GOT3 (cell line): ENCODE results near the gene KNOP1.
"Not testable (repeated sequence)": the region's sequence is repeated elsewhere in the genome, so short reads cannot be mapped to it uniquely, and the experiment has no call there.

Experiments used
- DNase-seq: peaks from one replicate; lab custom pipeline; 2025; ENCODE audit warnings: mixed read lengths; lab: John Stamatoyannopoulos, UW

Gene KNOP1

DNA sequence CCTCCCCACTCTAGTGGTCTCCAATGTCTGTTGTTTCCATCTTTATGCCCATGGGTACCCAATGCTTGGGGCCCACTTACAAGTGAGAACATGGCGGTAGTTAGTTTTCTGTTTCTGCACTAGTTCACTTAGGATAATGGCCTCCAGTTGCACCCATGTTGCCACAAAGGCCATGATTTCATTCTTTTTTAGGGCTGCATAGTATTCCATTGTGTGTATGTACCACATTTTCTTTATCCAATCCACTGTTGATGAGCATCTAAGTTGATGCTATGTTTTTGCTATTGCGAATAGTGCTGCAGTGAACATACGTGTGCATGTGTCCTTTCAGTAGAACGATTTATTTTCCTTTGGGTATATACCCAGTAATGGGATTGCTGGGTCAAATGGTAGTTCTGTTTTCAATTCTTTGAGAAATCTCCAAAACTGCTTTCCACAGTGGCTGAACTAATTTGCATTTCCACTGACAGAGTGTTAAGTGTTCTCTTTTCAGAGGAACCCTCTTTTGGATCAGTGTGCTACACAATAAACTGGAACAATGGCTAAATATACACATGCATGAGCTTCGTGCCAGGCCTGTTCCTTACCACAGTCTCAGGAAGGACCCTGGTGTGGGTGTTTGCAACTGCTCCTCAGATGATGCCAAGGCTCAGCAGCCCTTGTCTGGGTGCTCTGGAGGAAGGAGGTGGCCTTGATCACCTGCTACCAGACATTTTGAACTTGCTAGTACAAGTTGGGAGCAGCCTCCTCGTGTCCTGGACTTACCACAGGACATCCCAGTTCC, 34.4 kb downstream of the KNOP1 start:
- DNase-seq, result no peak

DNA sequence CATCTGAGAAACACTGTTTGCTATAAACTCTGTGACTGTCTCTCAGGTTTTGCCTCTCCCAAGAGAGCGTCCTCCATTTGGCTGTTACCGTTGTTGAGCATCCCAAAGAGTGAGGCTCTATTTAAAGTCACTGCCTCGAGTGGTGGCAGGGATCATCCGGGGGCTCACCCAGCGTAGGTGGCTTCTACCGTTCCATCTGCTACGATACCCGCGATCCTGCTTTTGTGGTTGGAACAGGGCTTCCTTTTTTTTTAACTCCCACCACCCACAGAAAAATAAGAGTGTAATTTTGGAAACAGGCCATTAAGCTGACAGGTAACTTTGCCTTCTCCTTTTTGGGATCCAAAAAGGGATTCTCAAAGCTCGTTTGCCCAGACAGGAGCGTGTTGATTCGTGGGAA, 36.4 kb downstream of the KNOP1 start:
- no peak for DNase-seq

DNA sequence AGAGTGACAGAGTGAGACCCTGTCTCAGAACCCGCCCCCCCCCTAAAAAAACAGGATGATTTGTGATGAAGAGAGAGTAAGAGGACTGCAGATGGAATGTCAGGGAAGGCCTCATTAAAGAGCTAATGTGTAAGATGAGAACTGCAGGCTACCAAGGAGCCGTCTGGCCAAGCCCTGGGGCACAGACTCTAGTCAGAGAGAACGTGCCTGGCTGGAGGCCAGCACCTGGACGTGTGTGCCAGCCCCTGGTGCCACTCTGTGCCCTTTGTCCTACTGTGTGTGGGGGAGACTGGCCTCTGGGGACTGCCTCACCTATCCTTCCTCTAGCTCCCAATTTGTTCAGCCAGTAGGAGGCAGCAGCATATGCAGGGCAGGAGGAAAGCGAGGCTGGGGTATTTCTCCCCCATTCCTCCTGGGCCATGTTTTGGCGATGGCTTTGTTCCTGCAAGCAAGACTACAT, 37.1 kb downstream of the KNOP1 start:
- DNase-seq, result no peak

DNA sequence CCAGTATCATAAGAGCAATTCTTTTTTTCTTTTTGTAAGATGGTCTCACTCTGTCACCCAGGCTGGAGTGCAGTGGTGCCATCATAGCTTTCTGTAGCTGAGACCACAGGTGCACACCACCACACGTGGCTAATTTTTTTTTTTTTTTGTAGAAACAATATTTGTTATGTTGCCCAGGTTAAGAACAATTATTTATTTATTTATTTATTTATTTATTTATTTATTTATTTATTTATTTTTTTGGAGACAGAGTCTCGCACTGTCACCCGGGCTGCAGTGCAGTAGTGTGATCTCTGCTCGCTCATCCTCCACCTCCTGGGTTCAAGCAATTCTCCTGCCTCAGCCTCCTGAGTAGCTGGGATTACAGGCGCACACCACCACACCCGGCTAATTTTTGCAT, 38.7 kb downstream of the KNOP1 start:
- not testable (repeated sequence) for DNase-seq

DNA sequence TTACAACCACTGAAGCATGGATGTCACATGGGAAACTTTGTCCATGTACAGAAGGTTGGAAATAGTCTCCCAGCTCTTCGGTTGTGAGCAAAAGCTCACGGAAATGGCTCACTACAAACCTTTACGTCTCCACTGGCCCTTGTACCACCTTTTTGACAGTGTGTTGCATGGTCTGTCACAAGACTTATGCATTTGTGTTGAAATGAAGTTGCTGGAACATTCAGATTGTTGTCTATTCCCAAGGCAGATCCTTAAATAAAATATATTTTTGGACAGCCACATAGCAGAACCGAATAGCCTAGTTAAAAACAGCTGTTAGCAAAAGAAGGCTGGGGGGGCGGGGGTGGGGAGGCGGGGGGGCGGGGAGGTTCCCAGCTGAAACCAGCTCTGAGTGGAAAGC, 39.2 kb downstream of the KNOP1 start:
- DNase-seq, result no peak

DNA sequence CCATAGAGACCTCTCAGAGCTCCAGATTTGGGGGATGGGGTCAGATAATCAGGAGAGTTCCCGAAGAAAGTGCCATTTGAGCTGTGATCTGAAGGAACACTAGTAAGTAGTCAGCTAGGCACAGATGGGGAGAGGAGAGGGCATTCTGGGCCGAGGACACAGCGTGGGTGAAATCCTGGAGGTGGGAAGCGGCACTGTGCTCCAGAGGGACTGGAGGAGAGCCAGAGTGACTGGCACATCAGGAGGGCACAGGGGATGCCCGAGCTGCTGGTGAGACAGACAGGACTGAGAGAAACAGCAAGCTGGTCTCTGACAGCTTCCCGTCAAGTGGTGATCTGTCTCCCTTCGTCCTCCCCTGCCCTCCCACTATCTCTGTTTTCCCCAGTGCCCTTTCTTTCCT, 40.6 kb downstream of the KNOP1 start:
- no peak for DNase-seq

DNA sequence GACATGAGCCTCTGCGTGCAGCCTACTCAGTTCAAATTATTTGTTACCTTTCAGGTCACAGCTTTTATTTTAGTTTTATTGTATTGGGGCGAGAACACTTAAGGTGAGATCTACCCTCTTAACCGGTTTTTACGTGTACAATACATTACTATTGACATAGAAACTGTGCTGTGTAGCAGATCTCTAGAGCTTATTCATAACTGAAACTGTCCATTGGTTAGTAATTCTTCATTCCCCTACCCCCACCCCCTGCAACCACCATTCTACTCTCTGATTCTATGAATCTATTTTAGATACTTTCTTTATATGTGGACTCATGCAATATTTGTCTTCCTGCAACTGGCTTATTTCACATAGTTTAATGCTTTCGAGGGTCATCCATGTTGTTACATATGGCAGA, 43.5 kb downstream of the KNOP1 start:
- no peak for DNase-seq

DNA sequence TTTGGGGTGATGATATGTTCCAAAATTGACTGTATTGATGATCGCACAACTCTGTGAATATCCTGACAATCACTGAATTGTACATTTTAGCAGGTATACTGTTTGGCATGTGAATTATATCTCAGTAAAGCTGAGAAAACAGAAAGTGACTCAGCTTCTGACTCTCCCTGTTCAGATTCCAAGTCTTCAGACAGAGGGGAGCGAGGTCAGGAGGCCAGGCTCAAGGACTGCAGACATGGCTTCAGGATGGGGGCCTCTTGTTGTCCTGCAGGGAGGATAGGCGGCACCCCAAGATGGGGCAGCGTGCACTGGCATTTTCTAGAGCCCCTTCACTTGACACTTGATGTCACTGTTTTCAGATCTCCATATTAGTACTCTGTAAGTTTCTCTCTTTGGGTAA, 45.6 kb downstream of the KNOP1 start:
- no peak for DNase-seq

DNA sequence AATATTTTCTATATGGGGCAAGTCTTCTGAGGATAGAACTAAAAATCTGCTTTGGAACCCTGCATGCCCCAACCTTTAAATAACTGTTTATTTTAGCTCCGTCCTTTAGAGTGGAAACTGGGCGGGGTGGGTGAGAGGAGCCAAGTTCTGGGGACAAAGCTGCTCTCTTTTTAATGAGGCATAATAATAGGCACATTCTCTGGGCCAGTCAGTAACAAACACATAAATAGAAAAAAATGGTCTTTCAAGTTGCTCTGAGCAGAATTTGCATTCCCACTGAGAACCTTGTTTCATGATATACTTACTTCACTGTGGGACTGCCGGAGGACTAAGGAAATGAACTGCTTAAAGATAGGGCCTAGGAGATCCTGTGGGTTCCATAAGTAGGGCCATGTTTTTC, 51.5 kb downstream of the KNOP1 start:
- DNase-seq, result no peak

DNA sequence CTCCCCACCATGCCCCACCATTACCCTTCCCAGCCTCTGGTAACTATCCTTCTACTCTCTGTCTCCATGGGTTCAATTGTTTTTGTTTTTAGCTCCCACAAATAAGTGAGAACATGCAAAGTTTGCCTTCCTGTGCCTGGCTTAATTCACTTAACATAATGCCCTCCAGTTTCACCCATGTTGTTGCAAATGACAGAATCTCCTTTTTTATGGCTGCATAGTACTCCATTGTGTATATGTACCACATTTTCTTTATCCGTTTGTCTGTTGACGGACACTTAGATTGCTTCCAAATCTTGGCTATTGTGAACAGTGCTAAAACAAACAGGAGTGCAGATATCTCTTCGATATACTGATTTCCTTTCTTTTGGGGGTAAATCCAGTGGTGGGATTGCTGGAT, 52.7 kb downstream of the KNOP1 start:
- DNase-seq, result not testable (repeated sequence)

DNA sequence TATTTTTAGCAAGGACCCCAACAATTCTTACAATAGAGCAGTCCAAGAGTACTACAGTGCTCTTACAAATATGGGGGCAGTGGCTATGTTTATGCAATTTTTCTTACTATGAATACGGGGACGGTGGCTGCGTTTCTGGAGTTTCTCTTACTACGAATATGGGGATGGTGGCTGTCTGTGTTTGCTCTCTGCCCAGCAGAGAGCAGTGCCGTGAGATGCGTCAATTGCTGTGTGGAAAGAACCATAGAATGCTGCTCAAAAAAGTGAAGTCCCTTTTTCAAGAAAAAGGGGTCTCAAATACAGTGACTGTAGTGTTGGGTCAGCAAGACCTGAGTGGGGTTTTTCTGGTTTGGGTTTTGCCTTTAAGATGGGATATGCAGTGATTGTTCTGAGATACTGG, 53.9 kb downstream of the KNOP1 start:
- DNase-seq, result no peak

DNA sequence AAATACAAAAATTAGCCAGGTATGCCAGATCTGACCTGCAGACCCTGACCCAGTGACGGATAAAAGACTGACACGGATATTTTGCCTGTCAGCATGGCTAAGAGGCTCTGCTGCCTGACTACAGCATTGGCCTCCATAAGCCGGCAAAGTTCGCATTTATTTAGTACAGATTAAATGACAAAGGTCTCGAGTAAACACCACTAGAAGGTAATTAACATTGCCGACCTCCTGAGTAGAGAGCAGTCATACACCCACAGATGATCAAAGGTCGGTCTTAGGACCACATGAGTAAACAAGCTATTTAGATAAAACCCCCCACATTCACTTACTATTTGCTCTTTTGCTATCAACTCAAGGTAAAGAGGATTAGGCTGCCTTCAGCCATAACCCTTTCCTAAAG, 55.7 kb downstream of the KNOP1 start:
- DNase-seq, result no peak

DNA sequence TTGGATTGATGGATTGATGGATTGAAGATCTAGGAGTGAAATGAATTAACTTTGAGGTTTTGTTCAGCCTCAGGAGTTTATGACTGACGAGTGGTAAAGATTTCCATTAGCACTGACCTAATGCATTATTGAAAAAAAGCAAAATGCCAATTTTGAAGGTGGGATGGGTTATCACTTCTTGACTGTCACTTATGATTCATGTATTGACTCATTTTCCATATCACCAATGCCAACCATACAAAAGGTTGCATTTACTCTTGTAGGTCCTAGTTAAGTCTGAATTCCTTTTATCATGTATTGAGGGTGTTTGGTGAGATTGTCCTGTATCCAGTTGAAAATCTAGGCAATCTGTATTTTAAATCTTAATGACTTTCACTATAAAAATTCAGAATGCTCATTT, 57.6 kb downstream of the KNOP1 start:
- no peak for DNase-seq

DNA sequence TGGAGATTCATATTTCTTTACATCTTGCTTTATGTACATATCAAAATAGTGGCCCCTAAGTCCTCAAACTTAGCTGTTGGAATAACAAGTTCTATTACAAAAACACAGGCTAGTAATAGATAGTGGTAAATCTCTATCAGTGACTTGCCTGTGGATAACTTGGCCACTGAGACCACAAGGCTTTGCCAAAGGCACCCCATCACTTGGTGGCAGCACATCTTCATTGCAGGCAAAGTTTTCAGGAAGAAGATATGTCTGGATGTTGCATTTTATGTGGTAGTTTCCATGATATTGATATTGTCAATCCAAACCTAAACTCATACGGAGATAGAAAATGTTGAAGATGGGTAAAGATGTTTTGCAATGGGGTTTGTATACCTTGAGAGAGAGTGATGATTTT, 58.5 kb downstream of the KNOP1 start:
- DNase-seq, result no peak

DNA sequence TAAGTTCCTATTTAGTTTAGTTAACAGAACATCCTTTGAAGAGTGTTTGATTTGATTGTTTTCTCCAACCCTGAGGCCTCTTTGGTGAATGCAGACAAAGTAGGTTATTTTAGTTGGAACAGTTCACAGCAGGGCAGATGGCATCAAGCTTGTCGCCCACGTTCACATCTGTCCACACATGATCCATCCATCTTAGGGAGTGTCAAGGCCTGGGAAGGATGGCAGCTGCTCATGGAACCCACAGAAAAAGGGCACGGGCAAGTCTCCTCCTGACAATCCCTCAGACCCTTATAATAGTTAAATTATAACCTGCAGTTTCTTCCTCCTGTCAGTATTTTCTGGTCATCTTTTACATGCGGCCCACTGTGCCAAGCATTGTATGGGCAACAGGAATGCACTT, 60.2 kb downstream of the KNOP1 start:
- DNase-seq, result no peak

DNA sequence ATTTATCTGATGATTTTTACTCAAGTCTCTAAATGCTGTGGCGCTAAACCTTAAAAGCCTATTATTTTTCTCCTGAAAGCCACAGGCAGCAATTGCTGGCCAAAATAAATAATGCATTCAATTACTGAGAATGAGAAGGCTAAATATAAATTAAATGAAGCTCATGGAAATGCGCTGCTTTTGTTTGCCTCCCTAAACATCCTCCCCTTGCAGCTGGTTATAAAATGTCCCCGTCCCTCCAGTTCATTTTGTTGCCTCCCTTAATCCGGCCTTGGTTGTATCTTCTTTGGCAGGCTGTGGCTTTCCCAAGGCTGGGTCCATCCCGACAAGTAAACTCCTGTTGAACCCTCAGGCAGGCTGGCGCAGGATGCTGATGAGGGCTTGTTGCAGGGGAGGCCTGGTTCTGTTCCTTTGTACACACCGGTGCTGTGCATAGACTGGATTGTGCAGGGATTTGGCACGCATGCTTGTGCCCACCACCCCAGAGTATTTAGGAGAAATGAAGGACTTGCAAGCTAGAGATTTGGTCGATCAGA, 62.7 kb downstream of the KNOP1 start:
- DNase-seq, result no peak

DNA sequence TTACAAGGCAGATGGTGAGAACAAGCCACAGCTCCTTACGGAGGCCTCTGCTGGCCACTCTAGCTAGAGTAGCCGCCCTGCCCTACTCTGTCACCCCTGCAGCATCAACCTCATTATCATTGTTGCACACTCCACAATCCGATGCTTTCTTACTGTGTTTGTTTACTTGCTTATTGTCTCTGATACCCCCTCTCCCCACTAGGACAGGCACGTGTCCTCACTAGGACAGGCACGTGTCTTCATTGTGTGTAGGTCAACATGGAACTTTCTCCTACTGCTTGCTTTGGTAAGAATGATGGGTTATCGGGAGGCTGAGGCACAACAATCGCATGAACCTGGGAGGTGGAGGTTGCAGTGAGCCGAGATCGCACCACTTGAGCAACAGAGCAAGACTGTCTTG, 63.9 kb downstream of the KNOP1 start:
- no peak for DNase-seq
